ENCODE data around the gene TOR4A. TPM values are rescaled to one million over a fixed set of nuclear protein-coding genes. Genes with fewer than 3 reads are reported as not detected.
A peak's percentile ranks its signal among the peaks of the same experiment; 100 is the strongest.

Gene TOR4A
- total RNA-seq, 2 experiments from 2014 or later: 10.9 to 13.3 TPM

- DNase-seq: no peak
- H3K27ac Mint-ChIP-seq: no peak overlapping the region
- H3K4me1 Mint-ChIP-seq: peaks cover 18% of the 10 kb centered on the region
- no peaks in the 10 kb centered on the region for H3K27me3 Mint-ChIP-seq
- CTCF ChIA-PET: no interaction called here
- H3K36me3 Mint-ChIP-seq: peaks cover 22% of the 10 kb centered on the region
- ATAC-seq: no peak
- no peaks in the 10 kb centered on the region for H3K9me3 Mint-ChIP-seq (ENCODE audit: low read depth)
- H3K4me3 Mint-ChIP-seq: no peak overlapping the region
Measured at GRCh38 chr9:137266162-137266527, 11.4 kb upstream of the TOR4A start.

DNA sequence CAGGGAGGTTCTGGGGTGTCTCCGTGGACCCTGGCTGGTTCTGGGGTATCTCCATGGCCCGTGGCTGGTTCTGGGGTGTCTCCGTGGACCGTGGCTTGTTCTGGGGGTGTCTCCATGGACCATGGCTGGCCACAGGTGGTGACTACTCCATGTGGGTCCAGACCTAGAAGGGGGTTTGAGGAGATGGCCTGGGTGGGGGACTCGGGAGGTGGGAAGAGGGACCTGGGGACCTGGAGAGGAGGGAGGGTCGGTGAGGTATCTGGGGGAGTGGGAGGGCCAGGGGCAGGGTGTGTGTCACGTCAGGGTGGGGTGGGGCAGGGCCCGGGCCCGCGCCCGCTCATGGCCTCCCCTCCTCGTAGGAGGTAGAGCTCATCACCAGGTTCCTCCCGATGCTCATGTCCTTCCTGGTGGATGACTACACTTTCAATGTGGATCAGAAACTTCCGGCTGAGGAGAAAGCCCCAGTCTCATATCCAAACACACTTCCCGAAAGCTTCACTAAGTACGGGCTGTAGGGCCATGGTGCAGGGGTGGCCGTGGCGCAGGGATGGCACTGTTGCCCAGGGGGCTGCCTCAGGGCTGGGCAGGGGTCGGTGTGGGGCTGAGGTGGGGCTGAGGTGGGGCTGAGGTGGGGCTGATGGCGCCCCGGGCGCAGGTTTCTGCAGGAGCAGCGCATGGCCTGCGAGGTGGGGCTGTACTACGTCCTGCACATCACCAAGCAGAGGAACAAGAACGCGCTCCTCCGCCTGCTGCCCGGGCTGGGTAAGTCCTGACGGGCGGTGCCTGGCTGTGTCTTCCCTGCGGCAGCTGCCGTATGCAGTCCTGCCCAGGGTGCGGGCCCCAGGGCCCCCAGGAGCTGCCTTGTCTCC lies 10.7 kb upstream of the TOR4A start:
- peaks cover 21% of the 10 kb centered on the region for H3K36me3 Mint-ChIP-seq
- CTCF ChIA-PET: interaction anchor here (1.0 kb wide), 1 partner anchor 11 kb away, joined by 3 read pairs; the partner anchor contains the start of gene TOR4A
- H3K9me3 Mint-ChIP-seq (ENCODE audit: low read depth): no peaks in the 10 kb centered on the region
- H3K4me1 Mint-ChIP-seq: peaks cover 22% of the 10 kb centered on the region
- H3K27ac Mint-ChIP-seq: no peak overlapping the region
- H3K4me3 Mint-ChIP-seq: no peak overlapping the region
- DNase-seq: no peak
- H3K27me3 Mint-ChIP-seq: no peaks in the 10 kb centered on the region
- no peak for ATAC-seq

- Mint-ChIP-seq H3K9me3 (ENCODE audit: low read depth) (no peaks in the 10 kb centered on the region), H3K36me3 (peaks cover 21% of the 10 kb centered on the region), H3K27ac (no peak overlapping the region), H3K27me3 (no peaks in the 10 kb centered on the region), H3K4me3 (no peak overlapping the region), H3K4me1 (peaks cover 22% of the 10 kb centered on the region)
- ATAC-seq: no peak
- no peak for DNase-seq
- CTCF ChIA-PET: interaction anchor here (1.0 kb wide), 1 partner anchor 10 kb away, joined by 3 read pairs; the partner anchor contains the start of gene TOR4A
Measured at GRCh38 chr9:137267933-137268355, 9.6 kb upstream of the TOR4A start.

DNA sequence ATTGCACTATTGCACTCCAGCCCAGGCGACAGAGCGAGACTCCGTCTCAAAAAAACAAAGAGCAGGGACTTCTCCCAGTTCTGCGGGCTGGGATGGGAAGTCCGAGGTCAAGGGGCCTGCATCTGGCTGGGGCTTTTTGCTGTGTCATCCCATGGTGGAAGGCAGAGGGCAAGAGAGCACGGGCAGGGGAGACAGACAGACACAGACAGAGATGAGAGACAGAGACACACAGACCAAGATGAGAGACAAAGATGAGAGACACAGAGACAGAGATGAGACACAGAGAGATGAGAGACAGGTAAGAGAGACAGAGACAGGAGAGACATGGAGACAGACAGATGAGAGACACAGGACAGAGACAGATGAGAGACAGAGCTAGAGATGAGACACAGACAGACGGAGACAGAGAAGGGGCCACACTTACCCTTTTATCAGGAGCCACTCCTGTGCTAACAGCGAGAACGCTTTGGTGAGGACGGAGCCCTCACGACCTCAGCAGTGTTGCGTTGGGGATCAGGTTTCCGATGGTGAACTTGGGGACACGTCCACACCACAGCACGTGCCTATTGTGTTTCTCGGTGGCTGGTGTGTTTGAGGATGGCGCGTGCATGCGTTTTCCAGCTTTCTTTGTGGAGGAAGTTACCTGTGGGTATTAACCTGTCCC lies 8.9 kb upstream of the TOR4A start:
- Mint-ChIP-seq H3K27ac (peak overlapping the region; percentile 0), H3K4me1 (peaks cover 22% of the 10 kb centered on the region), H3K9me3 (ENCODE audit: low read depth) (no peaks in the 10 kb centered on the region), H3K27me3 (no peaks in the 10 kb centered on the region), H3K36me3 (peaks cover 21% of the 10 kb centered on the region), H3K4me3 (no peak overlapping the region)
- ATAC-seq (no peak), DNase-seq (no peak)
- CTCF ChIA-PET: interaction anchor here (1.0 kb wide), 1 partner anchor 163 kb away, joined by 3 read pairs; no protein-coding TSS in a partner anchor

DNA sequence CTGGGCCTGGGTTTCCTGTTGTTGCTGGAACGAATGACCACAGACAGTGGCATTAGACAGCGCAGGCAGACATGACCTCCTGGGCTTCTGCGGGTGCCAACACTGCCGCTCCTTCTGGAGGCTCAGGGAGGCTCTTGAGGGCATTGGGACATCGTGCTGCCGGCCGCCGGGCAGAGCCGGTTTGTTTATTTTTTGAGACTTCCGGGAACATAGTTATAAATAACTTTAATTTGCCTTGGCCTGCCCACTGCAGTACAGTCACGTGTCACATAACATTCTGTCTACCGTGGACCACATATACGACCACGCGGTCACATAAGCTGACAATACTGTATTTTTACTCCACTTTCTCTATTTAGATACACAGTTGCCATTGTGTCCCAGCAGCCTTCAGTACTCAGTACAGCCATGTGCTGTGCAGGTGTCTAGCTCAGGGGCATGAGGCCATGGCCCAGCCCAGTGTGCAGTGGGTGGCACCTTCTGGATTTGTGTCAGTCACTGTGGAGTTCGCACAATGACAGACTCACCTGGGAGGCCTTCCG lies 8.2 kb upstream of the TOR4A start:
- ATAC-seq (no peak), DNase-seq (no peak)
- no peak overlapping the region for H3K27ac Mint-ChIP-seq
- H3K4me3 Mint-ChIP-seq: no peak overlapping the region
- H3K4me1 Mint-ChIP-seq: peaks cover 22% of the 10 kb centered on the region
- CTCF ChIA-PET: interaction anchor here (1.0 kb wide), 1 partner anchor 164 kb away, joined by 3 read pairs; no protein-coding TSS in a partner anchor
- no peaks in the 10 kb centered on the region for H3K9me3 Mint-ChIP-seq (ENCODE audit: low read depth)
- H3K36me3 Mint-ChIP-seq: peaks cover 20% of the 10 kb centered on the region
- no peaks in the 10 kb centered on the region for H3K27me3 Mint-ChIP-seq

DNA sequence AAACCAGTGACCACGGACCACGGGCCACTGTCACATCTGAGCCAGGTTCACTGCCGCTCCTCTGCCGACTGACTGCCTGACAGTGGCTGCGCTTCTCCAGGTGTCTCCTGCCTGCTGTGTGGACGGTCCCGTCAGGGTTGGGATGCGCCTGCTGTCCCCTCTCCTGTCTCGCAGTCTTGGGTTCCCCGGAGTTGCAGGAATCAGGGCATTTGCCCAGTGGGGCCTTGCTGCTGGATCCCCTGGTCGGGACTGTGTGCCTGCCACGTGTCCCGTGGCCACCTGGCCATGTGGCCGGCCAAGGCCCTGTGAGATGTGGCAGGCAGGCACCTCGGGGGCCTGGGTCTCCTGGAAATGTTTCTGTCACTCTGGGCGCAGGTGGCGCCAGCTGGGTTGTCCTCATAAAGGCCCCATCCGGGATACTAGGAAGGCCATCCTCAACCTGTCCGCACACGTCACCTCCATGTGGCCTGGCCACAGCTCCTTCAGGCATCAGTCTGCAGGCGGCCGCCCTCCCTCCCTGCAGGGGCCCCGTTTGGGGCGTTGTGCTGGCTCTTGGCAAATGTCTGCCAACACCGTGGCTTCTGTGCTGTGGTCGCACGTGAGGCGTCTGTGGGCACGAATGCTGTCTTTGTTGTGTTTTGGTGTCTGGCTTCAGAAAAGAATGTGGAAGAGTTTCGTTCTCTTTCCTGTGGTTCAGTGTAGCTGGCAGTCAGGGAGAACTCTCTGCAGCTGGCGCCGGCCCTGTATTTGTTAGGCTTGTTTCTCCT lies 6.4 kb upstream of the TOR4A start:
- CTCF ChIA-PET: interaction anchor here (1.4 kb wide), 1 partner anchor 31 kb away, joined by 3 read pairs; no protein-coding TSS in a partner anchor
- ATAC-seq (peak; percentile 31), DNase-seq (no peak)
- H3K9me3 Mint-ChIP-seq (ENCODE audit: low read depth): no peaks in the 10 kb centered on the region
- peaks cover 22% of the 10 kb centered on the region for H3K4me1 Mint-ChIP-seq
- H3K4me3 Mint-ChIP-seq: no peak overlapping the region
- H3K36me3 Mint-ChIP-seq: peaks cover 16% of the 10 kb centered on the region
- H3K27me3 Mint-ChIP-seq: no peaks in the 10 kb centered on the region
- peak overlapping the region; percentile 37 for H3K27ac Mint-ChIP-seq

DNA sequence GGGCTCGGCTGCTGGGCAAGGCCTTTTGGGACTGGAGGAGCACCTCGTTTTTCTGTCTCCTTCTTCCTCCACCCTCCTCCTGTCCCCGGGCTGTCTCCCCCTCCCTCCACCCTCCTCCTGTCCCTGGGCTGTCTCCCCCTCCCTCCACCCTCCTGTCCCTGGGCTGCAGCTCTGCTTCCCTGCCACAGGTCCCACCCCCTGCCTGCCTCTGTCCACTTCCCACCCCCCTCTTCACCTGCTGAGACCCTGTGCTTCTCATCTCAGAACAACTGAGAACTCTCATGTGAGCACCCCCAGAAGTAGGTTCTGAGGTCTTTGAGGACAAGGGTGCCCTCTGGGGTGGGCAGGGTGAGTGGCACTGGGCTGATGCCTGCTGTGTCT lies 5.8 kb upstream of the TOR4A start:
- Mint-ChIP-seq H3K27ac (peak overlapping the region; percentile 37), H3K4me1 (peaks cover 22% of the 10 kb centered on the region), H3K36me3 (peaks cover 15% of the 10 kb centered on the region), H3K9me3 (ENCODE audit: low read depth) (no peaks in the 10 kb centered on the region), H3K27me3 (no peaks in the 10 kb centered on the region), H3K4me3 (no peak overlapping the region)
- CTCF ChIA-PET: interaction anchor here (1.4 kb wide), 1 partner anchor 31 kb away, joined by 3 read pairs; no protein-coding TSS in a partner anchor
- no peak for DNase-seq
- no peak for ATAC-seq

DNA sequence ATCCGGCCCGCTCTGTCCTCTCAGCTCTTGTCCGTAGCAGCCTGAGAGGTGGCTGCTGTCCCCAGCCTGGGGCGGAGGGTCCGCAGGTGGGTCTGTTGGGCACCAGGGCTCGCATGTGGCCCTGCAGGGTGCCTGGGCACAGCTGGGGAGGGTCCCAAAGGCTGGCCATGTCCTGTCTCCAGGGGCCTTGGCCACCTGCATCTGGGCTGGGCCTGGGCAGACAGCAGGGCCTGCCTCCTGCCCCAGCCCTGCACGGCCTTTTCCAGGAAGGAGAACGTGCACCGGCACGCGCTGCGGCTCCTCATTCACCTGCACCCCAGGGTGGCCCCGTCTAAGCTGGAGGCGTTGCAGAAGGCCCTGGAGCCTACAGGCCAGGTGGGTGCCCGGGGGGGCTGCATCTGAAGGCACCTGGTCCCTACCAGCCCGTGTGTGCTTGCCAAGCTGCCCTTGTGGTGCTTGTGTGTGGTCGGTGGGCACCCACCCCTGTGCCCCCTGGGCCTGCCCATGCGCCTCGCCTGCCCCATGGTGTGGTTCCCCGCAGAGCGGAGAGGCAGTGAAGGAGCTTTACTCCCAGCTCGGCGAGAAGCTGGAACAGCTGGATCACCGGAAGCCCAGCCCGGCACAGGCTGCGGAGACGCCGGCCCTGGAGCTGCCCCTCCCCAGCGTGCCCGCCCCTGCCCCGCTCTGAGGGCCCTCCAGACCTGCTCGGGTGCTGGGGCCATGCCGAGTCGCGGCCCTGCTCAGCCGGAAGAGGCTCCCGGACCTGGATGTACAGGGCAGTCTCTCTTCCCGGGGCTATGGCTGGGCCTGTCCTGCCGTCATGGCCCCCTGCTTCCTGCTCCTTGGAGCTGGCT lies 5.1 kb upstream of the TOR4A start:
- Mint-ChIP-seq H3K36me3 (peaks cover 12% of the 10 kb centered on the region), H3K9me3 (ENCODE audit: low read depth) (no peaks in the 10 kb centered on the region), H3K4me3 (no peak overlapping the region), H3K27me3 (no peaks in the 10 kb centered on the region), H3K27ac (no peak overlapping the region), H3K4me1 (peaks cover 28% of the 10 kb centered on the region)
- CTCF ChIA-PET: interaction anchor here (1.0 to 1.4 kb wide), 3 partner anchors 14 to 35 kb away, joined by 3 to 4 read pairs (median 3); no protein-coding TSS in a partner anchor
- ATAC-seq: no peak
- no peak for DNase-seq

DNA sequence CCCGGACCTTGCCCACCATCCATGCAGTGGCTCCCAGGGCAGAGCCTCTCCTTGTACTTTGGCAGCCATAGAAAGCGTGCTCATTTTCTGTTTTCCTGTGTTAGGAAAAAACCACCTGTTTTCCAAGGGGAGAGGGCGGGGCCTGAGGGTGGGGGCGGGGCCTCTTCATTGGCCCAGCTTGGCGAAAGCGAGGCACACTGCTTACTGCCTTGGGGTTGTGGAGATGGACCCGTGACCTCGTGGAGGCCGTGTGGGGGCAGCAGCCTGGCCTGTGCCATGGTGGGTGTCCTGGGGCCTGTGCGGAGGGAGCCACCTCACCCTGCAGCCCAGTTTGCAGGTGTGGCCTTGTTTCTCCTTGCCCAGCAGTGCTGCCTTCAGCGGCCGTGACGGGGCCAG lies 4.4 kb upstream of the TOR4A start:
- Mint-ChIP-seq H3K4me1 (peaks cover 23% of the 10 kb centered on the region), H3K36me3 (peaks cover 10% of the 10 kb centered on the region), H3K9me3 (ENCODE audit: low read depth) (no peaks in the 10 kb centered on the region), H3K27me3 (no peaks in the 10 kb centered on the region), H3K27ac (no peak overlapping the region), H3K4me3 (no peak overlapping the region)
- CTCF ChIA-PET: interaction anchor here (1.0 to 1.4 kb wide), 3 partner anchors 13 to 36 kb away, joined by 3 to 4 read pairs (median 3); no protein-coding TSS in a partner anchor
- ATAC-seq (no peak), DNase-seq (no peak)

- ATAC-seq (no peak), DNase-seq (no peak)
- Mint-ChIP-seq H3K4me3 (no peak overlapping the region), H3K9me3 (ENCODE audit: low read depth) (no peaks in the 10 kb centered on the region), H3K4me1 (peaks cover 20% of the 10 kb centered on the region), H3K36me3 (peaks cover 7% of the 10 kb centered on the region), H3K27ac (no peak overlapping the region), H3K27me3 (no peaks in the 10 kb centered on the region)
- CTCF ChIA-PET: interaction anchor here (0.8 to 1.3 kb wide), 3 partner anchors 9 to 17 kb away, joined by 3 to 5 read pairs (median 3); no protein-coding TSS in a partner anchor
Measured at GRCh38 chr9:137273611-137274320, 3.8 kb upstream of the TOR4A start.

DNA sequence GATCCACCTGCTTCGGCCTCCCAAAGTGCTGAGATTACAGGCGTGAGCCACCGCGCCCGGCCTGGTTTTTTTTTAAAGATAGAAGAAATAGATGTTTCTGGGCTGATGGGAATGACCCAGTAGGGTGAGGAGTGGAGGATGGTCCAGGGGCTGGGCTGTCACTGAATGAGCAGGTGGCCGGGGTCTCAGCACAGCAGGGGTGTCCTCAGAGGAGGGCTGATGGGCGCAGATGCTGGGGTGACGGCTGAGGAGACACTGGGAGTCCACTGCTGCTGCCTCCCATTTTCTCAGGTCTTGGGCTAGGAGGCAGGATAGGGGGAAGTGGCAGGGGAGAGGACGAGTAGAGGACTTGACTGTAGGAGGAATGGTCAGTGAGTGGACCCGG lies 2.3 kb upstream of the TOR4A start:
- ATAC-seq (no peak), DNase-seq (no peak)
- peaks cover 13% of the 10 kb centered on the region for H3K4me1 Mint-ChIP-seq
- no peak overlapping the region for H3K27ac Mint-ChIP-seq
- H3K36me3 Mint-ChIP-seq: peaks cover 4% of the 10 kb centered on the region
- CTCF ChIA-PET: no interaction called here
- no peak overlapping the region for H3K4me3 Mint-ChIP-seq
- H3K27me3 Mint-ChIP-seq: no peaks in the 10 kb centered on the region
- no peaks in the 10 kb centered on the region for H3K9me3 Mint-ChIP-seq (ENCODE audit: low read depth)
